NCI-H526 (cell line): ENCODE measurements around the gene AFAP1L1.
"Not testable (repeated sequence)": the region's sequence is repeated elsewhere in the genome, so short reads cannot be mapped to it uniquely, and the experiment has no call there.

Source experiments
- DNase-seq, 2 experiments: peaks; one replicate each; lab custom pipeline; 2025; lab: John Stamatoyannopoulos, UW

AFAP1L1 gene

DNA sequence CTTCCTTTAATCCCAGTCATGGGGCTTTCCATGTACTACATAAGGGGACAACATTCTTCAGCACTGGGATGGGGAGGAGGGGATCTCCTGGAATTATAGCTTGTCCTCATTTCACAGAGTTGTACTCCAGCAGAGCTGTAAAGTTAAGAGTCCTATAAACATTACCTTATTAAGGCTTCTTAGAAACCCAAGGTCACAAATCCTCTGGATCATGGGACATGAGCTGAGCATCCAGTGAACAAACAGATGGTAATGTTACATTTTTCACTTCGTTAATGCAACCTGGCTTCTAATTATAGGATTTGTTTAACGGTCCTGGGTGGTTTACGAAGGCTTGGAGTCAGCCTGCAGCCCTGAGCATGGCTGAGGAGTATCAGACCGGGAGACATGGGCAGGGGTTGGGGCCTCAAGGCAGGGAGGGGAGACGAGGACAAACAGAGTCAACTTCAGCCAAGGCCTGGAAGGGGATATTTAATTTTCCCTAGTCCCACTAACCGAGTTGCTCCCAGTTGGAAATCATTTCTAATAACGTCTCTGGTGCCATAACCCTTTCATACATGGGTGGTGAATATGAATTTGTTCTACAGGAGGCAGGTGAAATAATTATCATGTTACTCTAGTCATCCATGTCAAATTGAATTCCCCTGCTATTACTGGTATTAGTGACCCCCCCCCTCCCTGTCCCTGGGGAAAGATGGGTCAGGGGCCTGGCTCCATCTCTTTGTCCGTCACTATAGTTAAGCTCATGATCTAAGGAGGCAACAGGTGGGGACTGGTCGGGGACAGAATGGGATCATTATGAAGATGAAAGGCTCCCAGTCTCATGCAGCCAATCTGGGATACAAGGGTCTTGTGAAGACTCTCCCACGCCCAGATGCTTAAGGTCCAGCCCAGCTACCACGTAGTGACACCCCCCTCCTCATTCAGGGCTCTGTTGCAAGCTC is 118.2 kb downstream of the AFAP1L1 start:
- DNase-seq = peak in 1 of 2 experiments; percentile 6

DNA sequence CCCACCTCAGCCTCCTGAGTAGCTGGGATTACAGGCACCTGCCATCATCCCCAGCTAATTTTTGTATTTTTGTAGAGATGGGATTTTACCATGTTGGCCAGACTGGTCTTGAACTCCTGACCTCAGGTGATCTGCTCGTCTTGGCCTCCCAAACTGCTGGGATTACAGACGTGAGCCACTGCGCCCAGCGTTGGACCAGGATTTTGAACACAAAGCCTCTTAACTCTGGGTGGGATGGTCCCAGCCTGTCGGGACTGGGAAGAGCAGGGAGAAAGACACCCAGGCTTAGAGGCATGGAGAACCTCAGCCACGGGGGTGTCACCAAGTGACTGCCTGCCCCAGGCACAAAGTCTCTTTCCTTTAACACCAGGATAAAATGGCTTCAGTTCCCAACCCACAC is 119.4 kb downstream of the AFAP1L1 start:
- not testable (repeated sequence) for DNase-seq
